GM12865 (cell line): ENCODE measurements around the gene TBC1D13.
A peak's percentile ranks its signal among the peaks of the same experiment; 100 is the strongest.
"Not testable (repeated sequence)": the region's sequence is repeated elsewhere in the genome, so short reads cannot be mapped to it uniquely, and the experiment has no call there.

ENCODE experiments used
- DNase-seq: peaks from one replicate; pipeline ENCODE4 v3.0.0; 2010; ENCODE audit warnings: low read depth
- H3K4me3 ChIP-seq: 2 replicates; pipeline ENCODE4 v1.5.1; 2011; ENCODE audit warnings: mild to moderate bottlenecking, low read depth, low read length, control low read depth
- CTCF ChIP-seq: IDR thresholded peaks from 2 replicates; pipeline ENCODE4 v1.5.1; 2011; ENCODE audit warnings: low read length, control low read depth, low read depth, inconsistent platforms; ENCODE audit not compliant: insufficient read depth; ENCODE audit errors: missing control alignments

TBC1D13 gene

GRCh38 chr9:128847803-128848202 lies 60.8 kb downstream of the TBC1D13 start:
- no peak for TF ChIP-seq CTCF
- no peak overlapping the region for H3K4me3 ChIP-seq
- no peak for DNase-seq

- not testable (repeated sequence) for DNase-seq
Measured at GRCh38 chr9:128851024-128851423, 64.0 kb downstream of the TBC1D13 start.

GRCh38 chr9:128851779-128852600 lies 64.9 kb downstream of the TBC1D13 start:
- DNase-seq = peak; percentile 40

More at GRCh38 chr9:128851024-128851423, 64.0 kb downstream of the TBC1D13 start:
- not testable (repeated sequence) for H3K4me3 ChIP-seq

GRCh38 chr9:128852646-128853045 lies 65.6 kb downstream of the TBC1D13 start:
- H3K4me3 ChIP-seq, DNase-seq: not testable (repeated sequence)

More at GRCh38 chr9:128851779-128852600, 64.9 kb downstream of the TBC1D13 start:
- not testable (repeated sequence) for H3K4me3 ChIP-seq

- H3K4me3 ChIP-seq, DNase-seq: not testable (repeated sequence)
Measured at GRCh38 chr9:128854454-128854853, 67.4 kb downstream of the TBC1D13 start.

- H3K4me3 ChIP-seq, DNase-seq: not testable (repeated sequence)
Measured at GRCh38 chr9:128858476-128858875, 71.4 kb downstream of the TBC1D13 start.
